Measurements from ENCODE around the gene SCN3A. TPM values are rescaled to one million over a fixed set of nuclear protein-coding genes. Genes with fewer than 3 reads are reported as not detected.
A peak's percentile ranks its signal among the peaks of the same experiment; 100 is the strongest.

The SCN3A gene
- total and polyA plus RNA-seq, 10 of the 15 experiments (the other 5 are each of a cell fraction or from before 2014, with no cell fraction given) = 0.04 to 0.34 (median 0.06) TPM; not detected in 3

- TF ChIP-seq CEBPZ (IDR thresholded peaks at IDR 0.05; ENCODE audit: low read depth, low read length) (no peak), NFYB (IDR thresholded peaks at IDR 0.05; ENCODE audit: insufficient read depth, low read depth, low read length) (no peak), REST (IDR thresholded peaks at IDR 0.05; ENCODE audit: low read depth, low read length) (peak; percentile 88)
- 1% methylated on average over 3 of the region's 3 CpGs for WGBS (ENCODE audit: insufficient coverage, insufficient replicate concordance, low lambda C conversion rate, missing lambda C conversion rate)
- DNase-seq (ENCODE audit: low read depth, low spot score) = no peak
- no peaks in the 10 kb centered on the region for H3K79me2 ChIP-seq (ENCODE audit: control insufficient read depth, insufficient read depth, low read length)
- H3K9me3 ChIP-seq (replicated peaks; ENCODE audit: control insufficient read depth, insufficient read depth, low read length) = no peaks in the 10 kb centered on the region
- H3K27me3 ChIP-seq (replicated peaks in 1 of 2; ENCODE audit: control insufficient read depth in 2 of 2, insufficient read depth in 2 of 2, low read length in 1 of 2) = no peaks in the 10 kb centered on the region
- no peak for ATAC-seq
- no peak overlapping the region for H3K27ac ChIP-seq (ENCODE audit: control insufficient read depth, insufficient read depth)
- intact Hi-C loops (cut with micrococcal nuclease; ENCODE audit: unreplicated experiment) (loop anchor here (2.0 to 5.0 kb wide), 4 partner anchors 55 to 889 kb away; partner anchors contain the start of gene SCN1A), in situ Hi-C loops (cut with MboI) (no loop called here)
- H4K20me1 ChIP-seq (ENCODE audit: control insufficient read depth, insufficient read depth) = no peaks in the 10 kb centered on the region
- H3K4me3 ChIP-seq = no peak overlapping the region
- ChIA-PET CTCF (interaction anchor here (1.2 to 3.6 kb wide), 14 partner anchors 10 to 636 kb away, joined by 3 to 26 read pairs (median 6); no protein-coding TSS in a partner anchor), RAD21 (ENCODE audit: unreplicated experiment) (interaction anchor here (1.0 kb wide), 1 partner anchor 54 kb away, joined by 3 read pairs; no protein-coding TSS in a partner anchor), POLR2A (no interaction called here), SMC1A (ENCODE audit: uncharacterized antibody, unreplicated experiment) (interaction anchor here (0.7 to 3.0 kb wide), 7 partner anchors 9 to 636 kb away, joined by 3 to 17 read pairs (median 4); no protein-coding TSS in a partner anchor)
- no peaks in the 10 kb centered on the region for H3K36me3 ChIP-seq (ENCODE audit: control insufficient read depth in 2 of 2, insufficient read depth in 2 of 2, low read length in 1 of 2)
- no peak overlapping the region for H3K9ac ChIP-seq (ENCODE audit: control insufficient read depth, insufficient read depth, low read length)
- BruUV-seq (replicated peaks) = no TSS peak
- no peak overlapping the region for H2AFZ ChIP-seq (ENCODE audit: control insufficient read depth, low read depth, low read length)
- no peaks in the 10 kb centered on the region for H3K4me1 ChIP-seq (ENCODE audit: control insufficient read depth, insufficient read depth, low read length)
- no peak overlapping the region for H3K4me2 ChIP-seq (ENCODE audit: control insufficient read depth, insufficient read depth)
- no peak for FAIRE-seq
Measured at GRCh38 chr2:165238295-165238694, 34.4 kb upstream of the SCN3A start.
